ENCODE data around the gene STOML3. TPM values are rescaled to one million over a fixed set of nuclear protein-coding genes. Genes with fewer than 3 reads are reported as not detected.

Gene STOML3
- total RNA-seq, result not detected in 2 replicates

GRCh38 chr13:38990693-38991092 lies at the start of gene STOML3:
TSS of gene STOML3 (minus strand) at chr13:38990831. CDS start at chr13:38990721, 110 bp downstream.

DNA sequence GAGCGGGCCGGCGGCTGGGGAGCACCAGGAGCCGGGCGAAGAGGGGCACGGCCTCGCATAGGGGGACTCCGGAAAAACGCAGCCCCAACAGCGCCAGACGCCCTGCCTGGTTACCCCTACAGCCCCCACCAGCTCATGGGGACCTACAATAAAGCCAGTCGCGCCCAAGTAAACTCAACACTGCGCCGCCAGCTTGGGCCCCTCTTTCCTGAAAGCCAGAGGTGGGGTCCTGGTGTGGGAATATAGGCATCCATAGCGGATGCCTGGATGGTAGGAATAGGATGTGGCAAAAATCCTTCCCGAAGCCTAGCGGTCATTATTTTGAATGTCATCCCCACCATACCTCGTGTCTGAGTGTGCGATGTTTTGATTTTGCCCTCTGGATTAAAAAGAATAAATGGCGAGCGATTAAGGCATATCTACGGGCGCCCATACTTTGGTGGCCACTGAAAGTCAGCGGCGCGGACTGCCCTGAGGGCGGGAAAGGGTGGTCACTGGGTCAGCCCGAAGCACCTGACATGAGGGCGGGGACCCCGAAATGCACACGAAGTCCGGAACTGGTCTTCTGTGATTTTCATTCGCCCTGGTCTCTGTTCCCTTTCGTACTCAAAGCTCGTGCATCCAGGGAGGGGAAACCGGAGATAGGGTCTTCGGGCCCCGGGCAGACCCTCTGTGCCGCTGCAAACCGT lies 47.4 kb upstream of the STOML3 start, which contains the start of the genes NHLRC3 and PROSER1:
NHLRC3 (plus strand) TSS at position 577 of the 689 bp plus-strand sequence. CDS start 184 bp downstream, outside the sequence.
PROSER1 (minus strand) TSS at position 210 of the 689 bp plus-strand sequence. CDS start 847 bp downstream, outside the sequence.

Other genes starting within 250 kb of the STOML3 start
- 11.3 and 15.4 TPM in 2 replicates for gene PROSER1, start 47.3 kb upstream of the STOML3 start, total RNA-seq
- gene NHLRC3, start 47.6 kb upstream of the STOML3 start, total RNA-seq, result 14.9 and 24.9 TPM in 2 replicates